NCI-H2029 (cell line): ENCODE results near the gene SP1.
"Not testable (repeated sequence)": the region's sequence is repeated elsewhere in the genome, so short reads cannot be mapped to it uniquely, and the experiment has no call there.

Source experiments
- DNase-seq: peaks from one replicate; lab custom pipeline; 2025; lab: John Stamatoyannopoulos, UW

Gene SP1

DNA sequence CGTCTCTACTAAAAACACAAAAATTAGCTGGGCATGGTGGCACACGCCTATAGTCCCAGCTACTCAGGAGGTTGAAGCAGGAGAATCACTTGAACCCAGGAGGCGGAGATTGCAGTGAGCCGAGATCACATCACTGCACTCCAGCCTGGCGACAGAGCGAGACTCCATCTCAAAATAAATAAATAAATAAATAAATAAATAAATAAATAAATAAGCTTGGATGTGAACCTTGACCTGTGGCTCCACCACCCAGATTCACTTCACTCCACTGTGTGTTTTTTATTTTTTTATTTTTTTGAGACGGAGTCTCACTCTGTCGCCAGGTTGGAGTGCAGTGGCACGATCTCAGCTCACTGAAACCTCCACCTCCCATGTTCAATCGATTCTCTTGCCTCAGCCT lies 18.3 kb upstream of the SP1 start:
- DNase-seq: not testable (repeated sequence)

DNA sequence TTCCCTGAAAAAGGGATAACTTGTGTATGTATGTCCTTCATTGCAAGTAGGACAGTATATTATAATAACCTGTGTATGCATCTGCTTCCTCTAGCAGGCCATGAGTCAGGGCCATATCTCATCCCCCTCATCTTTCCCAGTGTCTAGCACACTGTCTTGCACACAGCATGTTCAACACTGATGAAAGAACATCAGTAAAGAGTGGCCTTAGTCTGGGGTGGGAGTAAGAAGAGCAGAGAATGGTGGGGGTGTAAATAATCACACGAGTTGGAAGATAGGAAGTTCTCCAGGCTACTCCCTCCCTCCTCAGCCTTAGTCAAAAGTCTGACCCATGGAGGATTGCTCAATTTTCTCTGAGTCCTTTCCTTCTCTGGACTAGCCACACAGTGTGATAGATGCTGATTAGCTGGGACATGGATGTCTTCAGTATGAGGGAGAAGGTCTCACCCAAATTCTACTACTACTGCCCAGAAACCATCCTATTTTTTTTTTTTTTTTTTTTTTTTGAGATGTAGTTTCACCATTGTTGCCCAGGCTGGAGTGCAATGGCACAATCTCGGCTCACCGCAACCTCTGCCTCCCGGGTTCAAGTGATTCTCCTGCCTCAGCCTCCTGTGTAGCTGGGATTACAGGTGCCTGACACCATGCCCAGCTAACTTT lies 14.6 kb upstream of the SP1 start:
- no peak for DNase-seq

DNA sequence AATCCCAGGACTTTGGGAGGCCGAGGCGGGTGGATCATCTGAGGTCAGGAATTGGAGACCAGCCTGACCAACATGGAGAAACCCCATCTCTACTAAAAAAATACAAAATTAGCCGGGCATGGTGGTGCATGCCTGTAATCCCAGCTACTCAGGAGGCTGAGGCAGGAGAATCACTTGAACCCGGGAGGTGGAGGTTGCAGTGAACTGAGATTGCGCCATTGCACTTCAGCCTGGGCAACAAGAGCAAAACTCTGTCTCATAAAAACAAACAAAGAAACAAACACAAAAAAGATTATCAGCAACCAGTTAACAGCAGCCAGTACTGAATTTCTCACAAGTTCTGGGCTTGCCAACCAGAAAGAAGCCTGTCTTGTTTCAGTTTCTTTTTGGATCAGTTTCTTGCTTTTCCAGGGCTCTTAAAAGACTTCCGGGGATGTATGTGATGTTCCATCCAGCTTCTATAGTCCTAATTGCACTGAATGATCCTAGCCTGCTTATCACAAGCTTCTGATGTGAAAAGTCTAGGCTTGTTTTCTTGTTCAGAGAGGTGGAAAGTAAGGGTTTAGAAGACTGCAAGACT lies 6.3 kb upstream of the SP1 start:
- not testable (repeated sequence) for DNase-seq

GRCh38 chr12:53374277-53374676 lies 5.7 kb upstream of the SP1 start:
- not testable (repeated sequence) for DNase-seq

- DNase-seq: no peak
These were observed 3.2 kb upstream of the SP1 start for GRCh38 chr12:53376747-53377146.

GRCh38 chr12:53378222-53378621 lies 1.8 kb upstream of the SP1 start:
- no peak for DNase-seq

- DNase-seq: peak; percentile 47
These were observed 1.1 kb upstream of the SP1 start for GRCh38 chr12:53378724-53379388.

GRCh38 chr12:53379389-53380103 lies 430 bp upstream of the SP1 start:
- peak; percentile 100 for DNase-seq

DNA sequence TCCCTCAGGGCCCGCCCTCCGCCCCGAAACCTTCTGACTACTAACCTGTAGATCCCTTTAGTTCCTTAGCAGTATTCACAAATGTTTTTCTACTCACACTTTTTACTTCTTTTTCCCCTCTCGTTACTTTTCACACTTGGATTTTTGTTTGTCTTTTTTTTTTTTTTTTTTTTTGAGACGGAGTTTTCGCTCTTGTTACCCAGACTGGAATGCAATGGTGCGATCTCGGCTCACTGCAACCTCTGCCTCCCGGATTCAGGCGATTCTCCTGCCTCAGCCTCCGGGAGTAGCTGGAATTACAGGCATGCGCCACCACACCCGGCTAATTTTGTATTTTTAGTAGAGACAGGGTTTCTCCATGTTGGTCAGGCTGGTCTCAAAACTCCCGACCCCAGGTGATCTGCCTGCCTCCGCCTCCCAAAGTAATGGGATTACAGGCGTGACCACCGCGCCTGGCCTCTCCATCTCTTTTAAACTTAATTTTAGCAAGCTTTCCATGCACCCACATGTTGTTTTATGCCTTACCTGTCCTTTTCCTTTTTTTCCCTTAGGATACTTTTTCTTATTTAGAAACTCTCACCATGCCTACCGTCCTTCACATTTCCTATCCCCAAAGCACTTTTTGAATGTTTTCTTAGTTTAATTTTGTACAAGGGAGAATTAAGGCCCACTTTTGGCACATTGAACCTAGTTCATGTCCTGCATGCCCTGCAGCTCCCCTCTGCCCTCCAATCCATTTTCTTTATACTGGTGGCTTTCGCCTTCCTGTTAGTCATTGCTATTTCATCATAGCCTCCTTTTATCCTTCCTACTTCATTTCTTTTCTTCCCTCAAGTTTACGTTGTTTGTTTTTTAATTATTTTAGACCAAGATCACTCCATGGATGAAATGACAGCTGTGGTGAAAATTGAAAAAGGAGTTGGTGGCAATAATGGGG lies 1.1 kb downstream of the SP1 start:
- DNase-seq: no peak

DNA sequence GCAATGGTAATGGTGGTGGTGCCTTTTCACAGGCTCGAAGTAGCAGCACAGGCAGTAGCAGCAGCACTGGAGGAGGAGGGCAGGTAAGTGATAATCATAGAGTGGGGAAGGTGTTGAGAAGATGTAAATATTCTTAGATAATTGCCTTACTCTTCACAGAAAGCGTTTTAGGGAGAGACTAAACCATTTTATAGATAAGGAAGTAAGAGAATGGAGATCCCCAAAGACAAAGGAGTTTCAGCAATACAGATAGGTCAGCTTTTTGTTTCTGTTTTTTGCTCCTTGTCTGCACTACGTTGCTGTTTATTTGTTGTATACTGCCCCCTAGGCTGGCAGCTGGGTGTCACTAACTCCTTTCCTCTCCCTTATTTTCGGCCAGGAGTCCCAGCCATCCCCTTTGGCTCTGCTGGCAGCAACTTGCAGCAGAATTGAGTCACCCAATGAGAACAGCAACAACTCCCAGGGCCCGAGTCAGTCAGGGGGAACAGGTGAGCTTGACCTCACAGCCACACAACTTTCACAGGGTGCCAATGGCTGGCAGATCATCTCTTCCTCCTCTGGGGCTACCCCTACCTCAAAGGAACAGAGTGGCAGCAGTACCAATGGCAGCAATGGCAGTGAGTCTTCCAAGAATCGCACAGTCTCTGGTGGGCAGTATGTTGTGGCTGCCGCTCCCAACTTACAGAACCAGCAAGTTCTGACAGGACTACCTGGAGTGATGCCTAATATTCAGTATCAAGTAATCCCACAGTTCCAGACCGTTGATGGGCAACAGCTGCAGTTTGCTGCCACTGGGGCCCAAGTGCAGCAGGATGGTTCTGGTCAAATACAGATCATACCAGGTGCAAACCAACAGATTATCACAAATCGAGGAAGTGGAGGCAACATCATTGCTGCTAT lies 2.0 kb downstream of the SP1 start:
- DNase-seq: no peak

DNA sequence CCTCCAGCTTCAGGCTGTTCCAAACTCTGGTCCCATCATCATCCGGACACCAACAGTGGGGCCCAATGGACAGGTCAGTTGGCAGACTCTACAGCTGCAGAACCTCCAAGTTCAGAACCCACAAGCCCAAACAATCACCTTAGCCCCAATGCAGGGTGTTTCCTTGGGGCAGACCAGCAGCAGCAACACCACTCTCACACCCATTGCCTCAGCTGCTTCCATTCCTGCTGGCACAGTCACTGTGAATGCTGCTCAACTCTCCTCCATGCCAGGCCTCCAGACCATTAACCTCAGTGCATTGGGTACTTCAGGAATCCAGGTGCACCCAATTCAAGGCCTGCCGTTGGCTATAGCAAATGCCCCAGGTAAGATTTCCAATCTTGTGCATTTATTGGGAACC lies 3.3 kb downstream of the SP1 start:
- no peak for DNase-seq

DNA sequence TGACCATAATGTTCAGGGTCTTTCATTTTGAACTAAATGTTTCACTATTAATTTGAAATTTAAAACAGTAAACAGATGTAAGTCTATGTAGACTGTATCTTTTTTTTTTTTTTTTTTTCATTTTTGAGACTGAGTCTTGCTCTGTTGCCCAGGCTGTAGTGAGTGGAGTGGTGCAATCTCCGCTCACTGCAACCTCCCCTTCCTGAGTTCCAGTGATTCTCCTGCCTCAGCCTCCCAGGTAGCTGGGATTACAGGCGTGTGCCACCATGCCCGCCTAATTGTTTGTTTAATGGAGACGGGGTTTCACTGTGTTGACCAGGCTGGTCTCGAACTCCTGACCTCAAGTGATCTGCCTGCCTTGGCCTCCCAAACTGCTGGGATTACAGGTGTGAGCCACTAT lies 6.4 kb downstream of the SP1 start:
- not testable (repeated sequence) for DNase-seq

GRCh38 chr12:53388932-53389331 lies 9.0 kb downstream of the SP1 start:
- no peak for DNase-seq

DNA sequence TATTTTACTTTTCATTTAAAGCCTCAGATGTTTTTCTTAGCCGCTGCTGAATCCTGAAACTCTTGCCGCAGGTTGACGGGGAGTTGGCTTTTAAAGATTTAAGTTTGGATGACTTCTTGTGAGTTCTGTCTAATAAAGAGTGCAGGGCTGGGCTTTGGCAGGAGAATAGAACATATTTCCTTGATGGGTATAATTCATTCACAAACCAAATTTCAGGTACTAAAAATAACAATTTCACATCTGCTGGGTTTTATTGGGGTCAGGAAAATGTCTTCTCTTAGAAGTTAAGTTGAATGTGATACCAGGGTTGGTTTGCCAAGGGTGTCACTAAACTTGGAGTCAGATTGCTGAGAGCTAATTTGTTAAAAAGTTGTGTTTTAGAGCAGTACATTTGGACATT lies 9.7 kb downstream of the SP1 start:
- no peak for DNase-seq

DNA sequence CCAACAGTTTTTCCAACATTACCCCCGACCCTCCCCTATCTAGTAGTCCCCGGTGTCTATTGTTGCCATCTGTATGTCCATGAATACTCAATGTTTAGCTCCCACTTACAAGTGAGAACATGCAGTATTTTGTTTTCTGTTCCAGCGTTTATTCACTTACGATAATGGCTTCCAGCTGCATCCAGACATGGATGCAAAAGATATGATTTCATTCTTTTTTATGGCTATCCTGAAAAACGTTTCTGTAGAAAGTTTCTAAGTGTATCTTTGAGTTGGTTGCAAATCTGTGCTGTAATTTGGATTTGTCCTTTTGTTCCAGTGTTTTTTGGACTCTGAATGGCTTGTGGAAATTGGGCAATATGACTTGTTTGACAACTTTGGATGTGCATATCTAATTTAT lies 11.7 kb downstream of the SP1 start:
- no peak for DNase-seq

- DNase-seq: no peak
These were observed 19.9 kb downstream of the SP1 start for GRCh38 chr12:53399896-53400295.

- DNase-seq: not testable (repeated sequence)
These were observed 22.4 kb downstream of the SP1 start for GRCh38 chr12:53402351-53402750.

DNA sequence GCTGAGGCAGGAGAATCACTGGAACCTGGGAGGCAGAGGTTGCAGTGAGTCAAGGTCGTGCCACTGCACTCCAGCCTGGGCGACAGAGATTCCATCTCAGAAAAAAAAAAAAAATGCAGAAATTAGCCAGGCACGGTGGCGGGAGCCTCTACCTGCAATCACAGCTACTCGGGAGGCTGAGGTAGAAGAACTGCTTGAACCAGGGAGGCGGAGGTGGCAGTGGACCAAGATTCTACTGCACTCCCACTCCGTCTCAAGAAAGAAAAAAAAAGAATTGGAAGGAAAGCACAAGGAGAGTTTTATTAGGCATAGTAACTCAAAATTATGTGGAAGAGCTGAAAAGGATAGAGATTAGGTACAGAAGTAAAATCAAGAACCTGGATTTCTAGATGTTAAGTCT lies 22.9 kb downstream of the SP1 start:
- no peak for DNase-seq

DNA sequence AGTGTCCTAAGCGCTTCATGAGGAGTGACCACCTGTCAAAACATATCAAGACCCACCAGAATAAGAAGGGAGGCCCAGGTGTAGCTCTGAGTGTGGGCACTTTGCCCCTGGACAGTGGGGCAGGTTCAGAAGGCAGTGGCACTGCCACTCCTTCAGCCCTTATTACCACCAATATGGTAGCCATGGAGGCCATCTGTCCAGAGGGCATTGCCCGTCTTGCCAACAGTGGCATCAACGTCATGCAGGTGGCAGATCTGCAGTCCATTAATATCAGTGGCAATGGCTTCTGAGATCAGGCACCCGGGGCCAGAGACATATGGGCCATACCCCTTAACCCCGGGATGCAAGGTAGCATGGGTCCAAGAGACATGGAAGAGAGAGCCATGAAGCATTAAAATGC lies 31.0 kb downstream of the SP1 start:
- no peak for DNase-seq

GRCh38 chr12:53413485-53414204 lies 33.7 kb downstream of the SP1 start:
- no peak for DNase-seq
